ENCODE results near the gene SF3B5. TPM values are rescaled to one million over a fixed set of nuclear protein-coding genes. Genes with fewer than 3 reads are reported as not detected.

Gene SF3B5
- total and polyA plus RNA-seq, 4 experiments from 2014 or later = 87.2 to 379 (median 215) TPM

GRCh38 chr6:144127097-144127496 lies 31.7 kb upstream of the SF3B5 start:
- Mint-ChIP-seq H3K4me1 (peaks cover 6 to 16% (median 10%) of the 10 kb centered on the region in 4 donors), H3K27ac (no peak overlapping the region), H3K9me3 (no peaks in the 10 kb centered on the region), H3K36me3 (no peaks in the 10 kb centered on the region), H3K4me3 (no peak overlapping the region), H3K27me3 (no peaks in the 10 kb centered on the region)
- H3K27me3 ChIP-seq (ENCODE audit: insufficient read depth, low read length) = no peaks in the 10 kb centered on the region
- no peak overlapping the region for H3K4me3 ChIP-seq (ENCODE audit: low read length in 2 of 2)
- ChIA-PET CTCF (ENCODE audit: partially characterized antibody) (no interaction called here), POLR2A (ENCODE audit: partially characterized antibody) (interaction anchor here (0.6 kb wide), 1 partner anchor 408 kb away, joined by 3 read pairs; no protein-coding TSS in a partner anchor)
- DNase-seq = no peak
- no peaks in the 10 kb centered on the region for H3K9me3 ChIP-seq (ENCODE audit: control insufficient read depth in 1 of 2, low read length in 2 of 2)
- H3K36me3 ChIP-seq (ENCODE audit: insufficient read depth, low read length) = no peaks in the 10 kb centered on the region
- no peak overlapping the region for H3K27ac ChIP-seq (ENCODE audit: low read depth, low read length)
- H3K4me1 ChIP-seq (ENCODE audit: insufficient read depth, low read length) = peaks cover 9% of the 10 kb centered on the region
- intact Hi-C loops (cut with micrococcal nuclease) = no loop called here

- Histone ChIP-seq H3K27ac (ENCODE audit: low read depth, low read length) (no peak overlapping the region), H3K27me3 (ENCODE audit: insufficient read depth, low read length) (no peaks in the 10 kb centered on the region), H3K36me3 (ENCODE audit: insufficient read depth, low read length) (no peaks in the 10 kb centered on the region), H3K4me1 (ENCODE audit: insufficient read depth, low read length) (no peaks in the 10 kb centered on the region), H3K4me3 (ENCODE audit: low read length in 2 of 2) (no peak overlapping the region), H3K9me3 (ENCODE audit: control insufficient read depth in 1 of 2, low read length in 2 of 2) (no peaks in the 10 kb centered on the region)
- POLR2A ChIA-PET (ENCODE audit: partially characterized antibody) = no interaction called here
- no peak overlapping the region for H3K27ac Mint-ChIP-seq
- no peaks in the 10 kb centered on the region for H3K36me3 Mint-ChIP-seq
- intact Hi-C loops (cut with micrococcal nuclease) = no loop called here
- no peak overlapping the region for H3K4me3 Mint-ChIP-seq
- CTCF ChIA-PET (ENCODE audit: partially characterized antibody) = interaction anchor here (0.7 to 1.8 kb wide), 2 partner anchors 16 to 358 kb away, joined by 3 to 4 read pairs; no protein-coding TSS in a partner anchor
- no peaks in the 10 kb centered on the region for H3K27me3 Mint-ChIP-seq
- DNase-seq = no peak
- H3K4me1 Mint-ChIP-seq = no peaks in the 10 kb centered on the region
- H3K9me3 Mint-ChIP-seq = peaks cover 0 to 1% (median 0%) of the 10 kb centered on the region in 8 donors
Observed at GRCh38 chr6:144123836-144124235, 28.5 kb upstream of the SF3B5 start.

GRCh38 chr6:144123421-144123820 lies 28.0 kb upstream of the SF3B5 start:
- POLR2A ChIA-PET (ENCODE audit: partially characterized antibody) = no interaction called here

GRCh38 chr6:144122861-144123260 lies 27.5 kb upstream of the SF3B5 start:
- intact Hi-C loops (cut with micrococcal nuclease) = no loop called here
- Mint-ChIP-seq H3K27ac (no peak overlapping the region), H3K4me1 (no peaks in the 10 kb centered on the region), H3K27me3 (no peaks in the 10 kb centered on the region), H3K4me3 (no peak overlapping the region), H3K9me3 (peaks cover 0 to 1% (median 0%) of the 10 kb centered on the region in 8 donors), H3K36me3 (no peaks in the 10 kb centered on the region)
- Histone ChIP-seq H3K36me3 (ENCODE audit: insufficient read depth, low read length) (no peaks in the 10 kb centered on the region), H3K4me3 (ENCODE audit: low read length in 2 of 2) (no peak overlapping the region), H3K27ac (ENCODE audit: low read depth, low read length) (no peak overlapping the region), H3K4me1 (ENCODE audit: insufficient read depth, low read length) (no peaks in the 10 kb centered on the region), H3K27me3 (ENCODE audit: insufficient read depth, low read length) (no peaks in the 10 kb centered on the region), H3K9me3 (ENCODE audit: control insufficient read depth in 1 of 2, low read length in 2 of 2) (no peaks in the 10 kb centered on the region)
- DNase-seq = no peak
- POLR2A ChIA-PET (ENCODE audit: partially characterized antibody) = no interaction called here
- CTCF ChIA-PET (ENCODE audit: partially characterized antibody) = interaction anchor here (1.8 kb wide), 1 partner anchor 17 kb away, joined by 4 read pairs; no protein-coding TSS in a partner anchor

More at GRCh38 chr6:144123421-144123820, 28.0 kb upstream of the SF3B5 start:
- no peak overlapping the region for H3K27ac Mint-ChIP-seq
- peaks cover 0 to 1% (median 0%) of the 10 kb centered on the region in 8 donors for H3K9me3 Mint-ChIP-seq
- no peaks in the 10 kb centered on the region for H3K36me3 Mint-ChIP-seq
- no peaks in the 10 kb centered on the region for H3K4me1 Mint-ChIP-seq
- Histone ChIP-seq H3K27ac (ENCODE audit: low read depth, low read length) (no peak overlapping the region), H3K27me3 (ENCODE audit: insufficient read depth, low read length) (no peaks in the 10 kb centered on the region), H3K4me1 (ENCODE audit: insufficient read depth, low read length) (no peaks in the 10 kb centered on the region), H3K4me3 (ENCODE audit: low read length in 2 of 2) (no peak overlapping the region), H3K9me3 (ENCODE audit: control insufficient read depth in 1 of 2, low read length in 2 of 2) (no peaks in the 10 kb centered on the region), H3K36me3 (ENCODE audit: insufficient read depth, low read length) (no peaks in the 10 kb centered on the region)
- CTCF ChIA-PET (ENCODE audit: partially characterized antibody) = interaction anchor here (0.7 to 1.8 kb wide), 2 partner anchors 16 to 359 kb away, joined by 3 to 4 read pairs; no protein-coding TSS in a partner anchor
- no peak for DNase-seq
- no peaks in the 10 kb centered on the region for H3K27me3 Mint-ChIP-seq
- intact Hi-C loops (cut with micrococcal nuclease) = no loop called here
- no peak overlapping the region for H3K4me3 Mint-ChIP-seq

GRCh38 chr6:144119376-144119775 lies 24.0 kb upstream of the SF3B5 start:
- H3K27ac ChIP-seq (ENCODE audit: low read depth, low read length) = no peak overlapping the region
- H3K27ac Mint-ChIP-seq = no peak overlapping the region
- H3K27me3 ChIP-seq (ENCODE audit: insufficient read depth, low read length) = no peaks in the 10 kb centered on the region
- intact Hi-C loops (cut with micrococcal nuclease) = no loop called here
- peaks cover 0 to 2% (median 0%) of the 10 kb centered on the region in 8 donors for H3K9me3 Mint-ChIP-seq
- H3K36me3 Mint-ChIP-seq = no peaks in the 10 kb centered on the region
- no peaks in the 10 kb centered on the region for H3K4me1 Mint-ChIP-seq
- H3K9me3 ChIP-seq (ENCODE audit: control insufficient read depth in 1 of 2, low read length in 2 of 2) = no peaks in the 10 kb centered on the region
- DNase-seq = no peak
- CTCF ChIA-PET (ENCODE audit: partially characterized antibody) = no interaction called here
- H3K4me3 Mint-ChIP-seq = no peak overlapping the region
- H3K27me3 Mint-ChIP-seq = no peaks in the 10 kb centered on the region
- H3K36me3 ChIP-seq (ENCODE audit: insufficient read depth, low read length) = no peaks in the 10 kb centered on the region
- POLR2A ChIA-PET (ENCODE audit: partially characterized antibody) = no interaction called here
- H3K4me3 ChIP-seq (ENCODE audit: low read length in 2 of 2) = no peak overlapping the region
- no peaks in the 10 kb centered on the region for H3K4me1 ChIP-seq (ENCODE audit: insufficient read depth, low read length)

- no peaks in the 10 kb centered on the region for H3K27me3 ChIP-seq (ENCODE audit: insufficient read depth, low read length)
Observed at GRCh38 chr6:144115219-144115618, 19.8 kb upstream of the SF3B5 start.

GRCh38 chr6:144113366-144113765 lies 18.0 kb upstream of the SF3B5 start:
- intact Hi-C loops (cut with micrococcal nuclease) = no loop called here
- Mint-ChIP-seq H3K27me3 (no peaks in the 10 kb centered on the region), H3K9me3 (peaks cover 0 to 4% (median 0%) of the 10 kb centered on the region in 8 donors), H3K27ac (no peak overlapping the region), H3K4me3 (no peak overlapping the region), H3K36me3 (no peaks in the 10 kb centered on the region), H3K4me1 (no peaks in the 10 kb centered on the region)
- H3K27ac ChIP-seq (ENCODE audit: low read depth, low read length) = no peak overlapping the region
- H3K27me3 ChIP-seq (ENCODE audit: insufficient read depth, low read length) = no peaks in the 10 kb centered on the region
- H3K4me1 ChIP-seq (ENCODE audit: insufficient read depth, low read length) = no peaks in the 10 kb centered on the region
- no peak overlapping the region for H3K4me3 ChIP-seq (ENCODE audit: low read length in 2 of 2)
- ChIA-PET CTCF (ENCODE audit: partially characterized antibody) (interaction anchor here (0.6 kb wide), 1 partner anchor 371 kb away, joined by 3 read pairs; no protein-coding TSS in a partner anchor), POLR2A (ENCODE audit: partially characterized antibody) (no interaction called here)
- DNase-seq = no peak
- H3K9me3 ChIP-seq (ENCODE audit: control insufficient read depth in 1 of 2, low read length in 2 of 2) = no peaks in the 10 kb centered on the region
- H3K36me3 ChIP-seq (ENCODE audit: insufficient read depth, low read length) = no peaks in the 10 kb centered on the region

More at GRCh38 chr6:144115219-144115618, 19.8 kb upstream of the SF3B5 start:
- Mint-ChIP-seq H3K36me3 (no peaks in the 10 kb centered on the region), H3K27me3 (no peaks in the 10 kb centered on the region), H3K27ac (no peak overlapping the region), H3K4me1 (no peaks in the 10 kb centered on the region), H3K4me3 (no peak overlapping the region), H3K9me3 (peaks cover 0 to 2% (median 0%) of the 10 kb centered on the region in 8 donors)
- CTCF ChIA-PET (ENCODE audit: partially characterized antibody) = interaction anchor here (1.4 to 1.6 kb wide), 3 partner anchors 9 to 103 kb away, joined by 3 to 5 read pairs (median 5); no protein-coding TSS in a partner anchor
- no peaks in the 10 kb centered on the region for H3K4me1 ChIP-seq (ENCODE audit: insufficient read depth, low read length)
- H3K9me3 ChIP-seq (ENCODE audit: control insufficient read depth in 1 of 2, low read length in 2 of 2) = no peaks in the 10 kb centered on the region
- H3K27ac ChIP-seq (ENCODE audit: low read depth, low read length) = no peak overlapping the region
- POLR2A ChIA-PET (ENCODE audit: partially characterized antibody) = interaction anchor here (0.5 kb wide), 1 partner anchor 32 kb away, joined by 3 read pairs; no protein-coding TSS in a partner anchor
- intact Hi-C loops (cut with micrococcal nuclease) = no loop called here
- H3K4me3 ChIP-seq (ENCODE audit: low read length in 2 of 2) = no peak overlapping the region
- no peak for DNase-seq
- H3K36me3 ChIP-seq (ENCODE audit: insufficient read depth, low read length) = no peaks in the 10 kb centered on the region

Measured in CD4-positive, alpha-beta memory T cell (primary cell).